ENCODE results near the gene EDA.

DNA sequence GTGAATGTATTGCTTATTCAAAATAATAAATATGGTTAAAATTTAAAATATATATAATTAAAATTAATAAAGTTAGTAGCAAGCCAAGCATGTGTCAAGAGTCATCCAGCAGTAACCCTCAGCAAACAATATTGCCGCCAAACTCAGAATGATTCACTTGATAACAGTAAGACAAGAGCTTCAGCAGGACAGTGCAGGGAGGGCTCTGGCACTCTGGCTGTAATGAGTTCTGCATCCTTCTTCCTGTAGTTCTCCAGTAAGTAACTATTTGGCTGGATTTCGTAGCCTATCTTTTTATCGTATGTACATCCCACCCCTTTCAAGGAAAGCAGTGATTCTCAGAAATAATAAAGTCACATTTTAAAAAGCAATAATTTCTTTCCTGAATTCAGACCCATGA, 464.0 kb downstream of the EDA start:
- TF ChIP-seq, protein P1, sequence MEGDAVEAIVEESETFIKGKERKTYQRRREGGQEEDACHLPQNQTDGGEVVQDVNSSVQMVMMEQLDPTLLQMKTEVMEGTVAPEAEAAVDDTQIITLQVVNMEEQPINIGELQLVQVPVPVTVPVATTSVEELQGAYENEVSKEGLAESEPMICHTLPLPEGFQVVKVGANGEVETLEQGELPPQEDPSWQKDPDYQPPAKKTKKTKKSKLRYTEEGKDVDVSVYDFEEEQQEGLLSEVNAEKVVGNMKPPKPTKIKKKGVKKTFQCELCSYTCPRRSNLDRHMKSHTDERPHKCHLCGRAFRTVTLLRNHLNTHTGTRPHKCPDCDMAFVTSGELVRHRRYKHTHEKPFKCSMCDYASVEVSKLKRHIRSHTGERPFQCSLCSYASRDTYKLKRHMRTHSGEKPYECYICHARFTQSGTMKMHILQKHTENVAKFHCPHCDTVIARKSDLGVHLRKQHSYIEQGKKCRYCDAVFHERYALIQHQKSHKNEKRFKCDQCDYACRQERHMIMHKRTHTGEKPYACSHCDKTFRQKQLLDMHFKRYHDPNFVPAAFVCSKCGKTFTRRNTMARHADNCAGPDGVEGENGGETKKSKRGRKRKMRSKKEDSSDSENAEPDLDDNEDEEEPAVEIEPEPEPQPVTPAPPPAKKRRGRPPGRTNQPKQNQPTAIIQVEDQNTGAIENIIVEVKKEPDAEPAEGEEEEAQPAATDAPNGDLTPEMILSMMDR (IDR thresholded peaks at IDR 0.05; ENCODE audit: low read depth, low read length, poor library complexity, severe bottlenecking) = no peak
- TF ChIP-seq EZH2phosphoT487 (IDR thresholded peaks at IDR 0.05; ENCODE audit: borderline replicate concordance, low read length) = no peak

All from DOHH2 (cell line).